Fibroblast of villous mesenchyme (primary cell): ENCODE data around the gene HS2ST1. TPM values are rescaled to one million over a fixed set of nuclear protein-coding genes. Genes with fewer than 3 reads are reported as not detected.

ENCODE experiments used
- DNase-seq: peaks from one replicate; pipeline ENCODE4 v3.0.0-alpha.2; 2010; ENCODE audit warnings: low read depth
- H3K4me3 ChIP-seq: 2 replicates; pipeline ENCODE4 v1.5.1; 2011; ENCODE audit warnings: low read depth, mild to moderate bottlenecking, low read length
- CTCF ChIP-seq: IDR thresholded peaks from 2 replicates; pipeline ENCODE4 v1.5.1; 2012; ENCODE audit warnings: low read depth, mild to moderate bottlenecking, low read length; ENCODE audit not compliant: insufficient read depth
- total RNA-seq: library from RNA; depleted of rRNA; stranded (reverse); fragments of >200 nt; gene quantifications from 2 replicates; pipeline ENCODE4 v1.2.3, GENCODE V29; 2012

The HS2ST1 gene
- total RNA-seq, 1 donor = 18.6 TPM

- TF ChIP-seq CTCF = no peak
- DNase-seq = no peak
- no peak overlapping the region for H3K4me3 ChIP-seq
Observed at GRCh38 chr1:87111659-87112371, 197.4 kb downstream of the HS2ST1 start.

GRCh38 chr1:87113313-87113712, 198.9 kb downstream of the HS2ST1 start:
- no peak overlapping the region for H3K4me3 ChIP-seq
- TF ChIP-seq CTCF = no peak
- peak; percentile 95 for DNase-seq

GRCh38 chr1:87115317-87115890, 201.0 kb downstream of the HS2ST1 start:
- no peak overlapping the region for H3K4me3 ChIP-seq
- no peak for TF ChIP-seq CTCF
- DNase-seq = peak; percentile 64

- TF ChIP-seq CTCF = no peak
- DNase-seq = no peak
- no peak overlapping the region for H3K4me3 ChIP-seq
Observed at GRCh38 chr1:87115891-87116290, 201.5 kb downstream of the HS2ST1 start.

GRCh38 chr1:87117761-87118368, 203.4 kb downstream of the HS2ST1 start:
- H3K4me3 ChIP-seq = no peak overlapping the region
- no peak for TF ChIP-seq CTCF
- no peak for DNase-seq

- TF ChIP-seq CTCF = no peak
- no peak for DNase-seq
- no peak overlapping the region for H3K4me3 ChIP-seq
Observed at GRCh38 chr1:87119541-87120140, 205.2 kb downstream of the HS2ST1 start.
